ENCODE measurements around the gene OTULINL.

The OTULINL gene

GRCh38 chr5:14644623-14645237, 63.1 kb downstream of the OTULINL start:
- no peaks in the 10 kb centered on the region for H3K4me1 ChIP-seq (ENCODE audit: insufficient read depth, insufficient read length)
- H3K4me3 ChIP-seq (ENCODE audit: insufficient read length, low read depth): no peak overlapping the region
- no peak for DNase-seq (ENCODE audit: low read depth, low spot score)
- H3K36me3 ChIP-seq (ENCODE audit: insufficient read depth, insufficient read length, low read length): no peaks in the 10 kb centered on the region
- TF ChIP-seq ZNF274 (IDR thresholded peaks at IDR 0.05; ENCODE audit: low read depth, low read length) (no peak), SUZ12 (IDR thresholded peaks at IDR 0.05; ENCODE audit: extremely low read depth, insufficient read depth, insufficient read length) (no peak), YY1 (IDR thresholded peaks at IDR 0.05; ENCODE audit: insufficient read depth, insufficient read length) (no peak)
- no peak overlapping the region for H3K9ac ChIP-seq (ENCODE audit: insufficient read length, low read depth)
- H3K27me3 ChIP-seq (ENCODE audit: insufficient read depth, insufficient read length): peaks cover 5% of the 10 kb centered on the region
- no peaks in the 10 kb centered on the region for H3K9me3 ChIP-seq (ENCODE audit: insufficient read depth, low read length)

DNA sequence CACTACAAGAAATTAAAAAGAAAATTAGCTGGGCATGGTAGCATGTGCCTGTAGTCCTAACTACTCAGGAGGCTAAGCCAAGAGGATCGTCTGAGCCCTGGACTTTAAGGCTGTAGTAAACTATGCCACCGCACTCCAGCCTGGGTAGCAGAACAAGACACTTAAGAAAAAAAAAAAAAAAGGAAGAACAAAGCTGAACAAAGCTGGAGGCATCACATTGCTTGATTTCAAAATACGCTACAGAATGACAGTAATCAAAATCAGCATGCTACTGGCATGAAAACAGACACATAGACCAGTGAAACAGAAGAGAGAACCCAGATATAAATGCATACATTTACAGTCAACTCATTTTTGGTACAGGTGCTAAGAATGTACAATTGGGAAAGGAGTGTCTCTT, 68.5 kb downstream of the OTULINL start:
- Histone ChIP-seq H3K9me3 (ENCODE audit: insufficient read depth, low read length) (no peaks in the 10 kb centered on the region), H3K27me3 (ENCODE audit: insufficient read depth, insufficient read length) (peaks cover 5% of the 10 kb centered on the region), H3K36me3 (ENCODE audit: insufficient read depth, insufficient read length, low read length) (no peaks in the 10 kb centered on the region), H3K4me1 (ENCODE audit: insufficient read depth, insufficient read length) (no peaks in the 10 kb centered on the region), H3K9ac (ENCODE audit: insufficient read length, low read depth) (no peak overlapping the region), H3K4me3 (ENCODE audit: insufficient read length, low read depth) (no peak overlapping the region)
- TF ChIP-seq ZNF274 (IDR thresholded peaks at IDR 0.05; ENCODE audit: low read depth, low read length) (no peak), SUZ12 (IDR thresholded peaks at IDR 0.05; ENCODE audit: extremely low read depth, insufficient read depth, insufficient read length) (no peak), YY1 (IDR thresholded peaks at IDR 0.05; ENCODE audit: insufficient read depth, insufficient read length) (no peak)
- no peak for DNase-seq (ENCODE audit: low read depth, low spot score)

DNA sequence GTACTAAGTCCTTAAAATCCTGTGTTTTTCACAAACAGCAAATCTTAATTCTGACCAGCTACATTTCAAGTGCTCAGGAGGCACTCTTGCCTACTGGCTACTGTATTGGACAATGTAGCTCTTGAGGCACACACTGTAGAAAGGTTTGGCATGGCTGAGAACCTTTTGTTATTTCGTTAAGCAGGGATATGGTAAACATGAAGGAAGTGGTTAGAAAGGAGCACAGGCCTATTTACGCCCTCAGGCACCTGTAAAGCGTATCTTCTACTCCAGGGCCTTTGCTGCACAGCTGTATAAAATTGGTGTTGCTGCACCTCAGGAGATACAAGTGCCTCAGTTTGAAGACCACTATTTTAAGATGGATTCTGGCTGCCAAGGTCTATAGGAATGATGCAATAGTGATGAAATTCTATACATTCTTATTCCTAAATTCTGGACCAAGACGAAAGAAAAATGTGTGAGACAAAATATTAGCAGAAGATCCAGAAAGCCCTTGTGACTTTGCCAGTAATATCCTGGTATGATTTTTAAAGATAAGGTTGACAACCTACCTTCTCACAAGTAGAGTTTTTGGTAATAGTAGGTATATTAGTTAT, 73.7 kb downstream of the OTULINL start:
- DNase-seq (ENCODE audit: low read depth, low spot score): no peak
- H3K9ac ChIP-seq (ENCODE audit: insufficient read length, low read depth): no peak overlapping the region
- no peaks in the 10 kb centered on the region for H3K36me3 ChIP-seq (ENCODE audit: insufficient read depth, insufficient read length, low read length)
- H3K27me3 ChIP-seq (ENCODE audit: insufficient read depth, insufficient read length): no peaks in the 10 kb centered on the region
- TF ChIP-seq SUZ12 (IDR thresholded peaks at IDR 0.05; ENCODE audit: extremely low read depth, insufficient read depth, insufficient read length): no peak
- TF ChIP-seq ZNF274 (IDR thresholded peaks at IDR 0.05; ENCODE audit: low read depth, low read length): no peak
- TF ChIP-seq YY1 (IDR thresholded peaks at IDR 0.05; ENCODE audit: insufficient read depth, insufficient read length): no peak
- H3K4me1 ChIP-seq (ENCODE audit: insufficient read depth, insufficient read length): no peaks in the 10 kb centered on the region
- no peaks in the 10 kb centered on the region for H3K9me3 ChIP-seq (ENCODE audit: insufficient read depth, low read length)
- H3K4me3 ChIP-seq (ENCODE audit: insufficient read length, low read depth): no peak overlapping the region

DNA sequence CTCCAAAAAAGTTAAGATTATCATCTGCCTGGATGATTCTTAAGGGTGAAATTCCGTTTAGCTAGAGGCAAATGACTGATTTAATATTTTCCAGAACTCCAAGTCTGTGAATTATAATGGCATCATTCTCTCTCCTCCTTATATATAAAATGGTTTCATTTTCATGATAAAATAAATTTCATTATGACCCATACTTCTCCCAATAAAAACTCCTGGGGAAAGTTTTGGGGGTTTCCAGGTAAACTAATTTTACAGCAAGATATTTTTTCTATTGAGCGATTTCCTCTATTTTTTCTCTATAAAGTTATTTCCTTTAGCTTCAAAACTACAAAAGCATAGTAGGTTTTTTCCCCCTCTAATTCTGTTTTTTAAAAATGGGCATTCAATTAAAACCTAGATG, 75.3 kb downstream of the OTULINL start:
- no peak overlapping the region for H3K4me3 ChIP-seq (ENCODE audit: insufficient read length, low read depth)
- H3K4me1 ChIP-seq (ENCODE audit: insufficient read depth, insufficient read length): no peaks in the 10 kb centered on the region
- H3K36me3 ChIP-seq (ENCODE audit: insufficient read depth, insufficient read length, low read length): no peaks in the 10 kb centered on the region
- no peaks in the 10 kb centered on the region for H3K9me3 ChIP-seq (ENCODE audit: insufficient read depth, low read length)
- TF ChIP-seq SUZ12 (IDR thresholded peaks at IDR 0.05; ENCODE audit: extremely low read depth, insufficient read depth, insufficient read length): no peak
- no peak for TF ChIP-seq ZNF274 (IDR thresholded peaks at IDR 0.05; ENCODE audit: low read depth, low read length)
- TF ChIP-seq YY1 (IDR thresholded peaks at IDR 0.05; ENCODE audit: insufficient read depth, insufficient read length): no peak
- no peaks in the 10 kb centered on the region for H3K27me3 ChIP-seq (ENCODE audit: insufficient read depth, insufficient read length)
- no peak for DNase-seq (ENCODE audit: low read depth, low spot score)
- H3K9ac ChIP-seq (ENCODE audit: insufficient read length, low read depth): no peak overlapping the region

GRCh38 chr5:14659821-14660607, 78.4 kb downstream of the OTULINL start:
- Histone ChIP-seq H3K27me3 (ENCODE audit: insufficient read depth, insufficient read length) (peaks cover 12% of the 10 kb centered on the region), H3K9ac (ENCODE audit: insufficient read length, low read depth) (no peak overlapping the region), H3K4me3 (ENCODE audit: insufficient read length, low read depth) (no peak overlapping the region), H3K9me3 (ENCODE audit: insufficient read depth, low read length) (no peaks in the 10 kb centered on the region), H3K36me3 (ENCODE audit: insufficient read depth, insufficient read length, low read length) (no peaks in the 10 kb centered on the region), H3K4me1 (ENCODE audit: insufficient read depth, insufficient read length) (no peaks in the 10 kb centered on the region)
- no peak for DNase-seq (ENCODE audit: low read depth, low spot score)
- no peak for TF ChIP-seq YY1 (IDR thresholded peaks at IDR 0.05; ENCODE audit: insufficient read depth, insufficient read length)
- TF ChIP-seq ZNF274 (IDR thresholded peaks at IDR 0.05; ENCODE audit: low read depth, low read length): no peak
- TF ChIP-seq SUZ12 (IDR thresholded peaks at IDR 0.05; ENCODE audit: extremely low read depth, insufficient read depth, insufficient read length): no peak

DNA sequence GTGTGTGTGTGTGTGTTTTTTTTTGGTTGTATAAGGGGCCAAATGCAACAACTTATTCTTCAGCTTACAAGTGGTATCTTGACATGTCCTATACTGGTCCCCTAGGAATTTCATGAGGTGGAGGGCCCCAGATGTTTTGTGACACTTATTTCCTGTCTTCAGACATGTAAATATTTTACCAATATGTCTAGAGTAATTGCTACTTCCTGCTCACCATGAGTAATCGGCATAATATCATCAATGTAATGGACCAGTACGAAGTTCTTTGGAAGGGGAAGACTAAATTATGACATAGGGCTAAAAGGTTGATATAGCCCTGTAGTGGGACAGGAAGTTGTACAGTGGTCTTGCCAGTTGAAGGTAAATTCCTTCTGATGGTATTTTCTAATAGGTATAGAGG, 79.2 kb downstream of the OTULINL start:
- Histone ChIP-seq H3K9ac (ENCODE audit: insufficient read length, low read depth) (no peak overlapping the region), H3K9me3 (ENCODE audit: insufficient read depth, low read length) (no peaks in the 10 kb centered on the region), H3K36me3 (ENCODE audit: insufficient read depth, insufficient read length, low read length) (no peaks in the 10 kb centered on the region), H3K27me3 (ENCODE audit: insufficient read depth, insufficient read length) (peaks cover 15% of the 10 kb centered on the region), H3K4me3 (ENCODE audit: insufficient read length, low read depth) (no peak overlapping the region), H3K4me1 (ENCODE audit: insufficient read depth, insufficient read length) (no peaks in the 10 kb centered on the region)
- DNase-seq (ENCODE audit: low read depth, low spot score): no peak
- TF ChIP-seq ZNF274 (IDR thresholded peaks at IDR 0.05; ENCODE audit: low read depth, low read length): no peak
- no peak for TF ChIP-seq YY1 (IDR thresholded peaks at IDR 0.05; ENCODE audit: insufficient read depth, insufficient read length)
- TF ChIP-seq SUZ12 (IDR thresholded peaks at IDR 0.05; ENCODE audit: extremely low read depth, insufficient read depth, insufficient read length): no peak
